Vagina (tissue), 2 donors: ENCODE data around the gene CACNA1C.

Source experiments
- CTCF ChIP-seq, 3 experiments: fragments of 450-650 bp in 2 of 3; fragments of 200-600 bp in 1 of 3; sonication (generic) in 1 of 3; IDR thresholded peaks; one replicate each; pipeline ENCODE4 v1.5.1; 2017 to 2019; ENCODE audit warnings: antibody characterized with exemption in 3 of 3, mild to moderate bottlenecking in 2 of 3, moderate library complexity in 2 of 3
- POLR2A ChIP-seq, 2 donors: fragments of 450-650 bp; IDR thresholded peaks; one replicate each; pipeline ENCODE4 v1.6.1; 2017; ENCODE audit warnings: antibody characterized with exemption in 2 of 2, mild to moderate bottlenecking in 2 of 2, moderate library complexity in 2 of 2

GRCh38 chr12:2281446-2281845 is 228.7 kb downstream of the CACNA1C start:
- TF ChIP-seq CTCF (IDR thresholded peaks at IDR 0.05): no peak
- no peak for TF ChIP-seq POLR2A (IDR thresholded peaks at IDR 0.05)
